ENCODE results near the gene DLEU7.

DLEU7 gene

GRCh38 chr13:50843257-50844083 lies at the start of gene DLEU7:
DLEU7 (minus strand) TSS chr13:50843692; CDS start chr13:50843646, 46 bp downstream.
- TF ChIP-seq, protein P1, sequence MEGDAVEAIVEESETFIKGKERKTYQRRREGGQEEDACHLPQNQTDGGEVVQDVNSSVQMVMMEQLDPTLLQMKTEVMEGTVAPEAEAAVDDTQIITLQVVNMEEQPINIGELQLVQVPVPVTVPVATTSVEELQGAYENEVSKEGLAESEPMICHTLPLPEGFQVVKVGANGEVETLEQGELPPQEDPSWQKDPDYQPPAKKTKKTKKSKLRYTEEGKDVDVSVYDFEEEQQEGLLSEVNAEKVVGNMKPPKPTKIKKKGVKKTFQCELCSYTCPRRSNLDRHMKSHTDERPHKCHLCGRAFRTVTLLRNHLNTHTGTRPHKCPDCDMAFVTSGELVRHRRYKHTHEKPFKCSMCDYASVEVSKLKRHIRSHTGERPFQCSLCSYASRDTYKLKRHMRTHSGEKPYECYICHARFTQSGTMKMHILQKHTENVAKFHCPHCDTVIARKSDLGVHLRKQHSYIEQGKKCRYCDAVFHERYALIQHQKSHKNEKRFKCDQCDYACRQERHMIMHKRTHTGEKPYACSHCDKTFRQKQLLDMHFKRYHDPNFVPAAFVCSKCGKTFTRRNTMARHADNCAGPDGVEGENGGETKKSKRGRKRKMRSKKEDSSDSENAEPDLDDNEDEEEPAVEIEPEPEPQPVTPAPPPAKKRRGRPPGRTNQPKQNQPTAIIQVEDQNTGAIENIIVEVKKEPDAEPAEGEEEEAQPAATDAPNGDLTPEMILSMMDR (IDR thresholded peaks at IDR 0.05): no peak

- TF ChIP-seq, protein P1 (IDR thresholded peaks at IDR 0.05): no peak
Observed at GRCh38 chr13:50892210-50892944, 48.9 kb upstream of the DLEU7 start.

DNA sequence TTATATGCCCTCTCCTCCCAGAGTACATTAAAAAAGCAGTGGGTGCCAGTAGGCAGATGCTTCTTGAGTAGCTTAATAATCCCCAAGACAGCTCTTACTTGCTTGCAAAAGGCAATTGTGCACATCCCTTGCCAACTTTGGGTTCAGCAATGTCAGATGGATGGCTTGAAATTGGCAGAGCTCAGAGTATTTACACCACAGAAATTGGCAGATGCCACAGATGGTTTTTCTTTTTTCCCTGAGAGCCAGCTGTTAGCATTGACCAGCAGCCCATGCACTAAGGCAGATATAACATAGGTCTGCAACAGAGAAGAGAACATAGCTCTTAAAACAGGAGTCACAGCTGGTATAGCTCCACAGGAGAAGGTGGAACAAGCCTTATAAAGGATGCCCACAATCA lies 47.7 kb upstream of the DLEU7 start:
- TF ChIP-seq, protein P1 (IDR thresholded peaks at IDR 0.05): no peak

- TF ChIP-seq, protein P1 (IDR thresholded peaks at IDR 0.05): no peak
Observed at GRCh38 chr13:50889317-50889716, 45.8 kb upstream of the DLEU7 start.

GRCh38 chr13:50888362-50888761 lies 44.9 kb upstream of the DLEU7 start:
- TF ChIP-seq, protein P1 (IDR thresholded peaks at IDR 0.05): no peak

GRCh38 chr13:50887151-50887550 lies 43.7 kb upstream of the DLEU7 start:
- TF ChIP-seq, protein P1 (IDR thresholded peaks at IDR 0.05): no peak

GRCh38 chr13:50884265-50884664 lies 40.8 kb upstream of the DLEU7 start:
- TF ChIP-seq, protein P1 (IDR thresholded peaks at IDR 0.05): no peak

Data from LNCAP (cell line).